Keratinocyte (primary cell): Measurements from ENCODE around the gene LHPP.

Source experiments
- EZH2 ChIP-seq: IDR thresholded peaks from one replicate; pipeline ENCODE4 v1.6.1; 2012; ENCODE audit warnings: inconsistent platforms, mild to moderate bottlenecking, low read length, moderate library complexity
- TF ChIP-seq, protein P1 (sequence below), 3 experiments: IDR thresholded peaks in 1 of 3; conservative IDR thresholded peaks in 1 of 3; optimal IDR thresholded peaks in 1 of 3; 2 replicates in 2 of 3; 3 replicates in 1 of 3; pipeline versions ENCODE3 to v1.5.1; 2011; ENCODE audit warnings: low read length in 3 of 3, mild to moderate bottlenecking in 3 of 3, moderate library complexity in 2 of 3, control low read depth in 1 of 3, inconsistent platforms in 1 of 3; ENCODE audit not compliant: insufficient read depth in 2 of 3; ENCODE audit errors: extremely low read depth in 1 of 3

DNA sequence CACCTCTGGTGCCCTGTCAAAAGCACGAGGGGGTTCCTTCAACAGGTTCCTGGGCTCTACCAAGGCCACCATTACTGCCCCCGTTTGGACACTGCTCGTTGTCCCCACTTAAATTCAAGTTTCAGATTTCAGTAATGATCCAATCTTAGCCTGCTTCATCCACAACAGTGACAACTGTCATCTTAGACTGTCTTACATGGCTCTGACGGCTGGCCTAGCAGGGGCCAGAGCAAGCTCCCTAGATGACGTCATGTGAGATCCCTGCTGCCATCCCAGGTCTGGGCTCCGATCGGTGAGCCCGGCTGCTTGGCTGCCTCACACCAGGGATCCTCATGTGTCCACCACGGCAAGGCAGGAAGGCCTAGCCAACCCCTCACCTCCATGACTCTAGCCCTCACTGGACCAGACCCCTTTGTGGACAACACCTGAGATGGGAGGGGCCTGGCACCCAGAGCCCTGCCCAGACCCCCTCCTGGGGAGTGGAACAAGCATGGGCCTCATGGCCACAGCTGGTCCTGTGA lies 200.1 kb downstream of the LHPP start:
- TF ChIP-seq, protein P1, sequence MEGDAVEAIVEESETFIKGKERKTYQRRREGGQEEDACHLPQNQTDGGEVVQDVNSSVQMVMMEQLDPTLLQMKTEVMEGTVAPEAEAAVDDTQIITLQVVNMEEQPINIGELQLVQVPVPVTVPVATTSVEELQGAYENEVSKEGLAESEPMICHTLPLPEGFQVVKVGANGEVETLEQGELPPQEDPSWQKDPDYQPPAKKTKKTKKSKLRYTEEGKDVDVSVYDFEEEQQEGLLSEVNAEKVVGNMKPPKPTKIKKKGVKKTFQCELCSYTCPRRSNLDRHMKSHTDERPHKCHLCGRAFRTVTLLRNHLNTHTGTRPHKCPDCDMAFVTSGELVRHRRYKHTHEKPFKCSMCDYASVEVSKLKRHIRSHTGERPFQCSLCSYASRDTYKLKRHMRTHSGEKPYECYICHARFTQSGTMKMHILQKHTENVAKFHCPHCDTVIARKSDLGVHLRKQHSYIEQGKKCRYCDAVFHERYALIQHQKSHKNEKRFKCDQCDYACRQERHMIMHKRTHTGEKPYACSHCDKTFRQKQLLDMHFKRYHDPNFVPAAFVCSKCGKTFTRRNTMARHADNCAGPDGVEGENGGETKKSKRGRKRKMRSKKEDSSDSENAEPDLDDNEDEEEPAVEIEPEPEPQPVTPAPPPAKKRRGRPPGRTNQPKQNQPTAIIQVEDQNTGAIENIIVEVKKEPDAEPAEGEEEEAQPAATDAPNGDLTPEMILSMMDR (optimal IDR thresholded peaks at IDR 0.05 in 1 of 3, IDR thresholded peaks at IDR 0.05 in 1 of 3, conservative IDR thresholded peaks at IDR 0.05 in 1 of 3; ENCODE audit: extremely low read depth in 1 of 3, insufficient read depth in 2 of 3, low read length in 3 of 3): no peak
- TF ChIP-seq EZH2: no peak
